GM18526 (cell line): ENCODE results near the gene PEX7.

Experiments
- POLR2A ChIP-seq: IDR thresholded peaks from 3 replicates; pipeline ENCODE4 v1.6.1; 2011; ENCODE audit not compliant: insufficient read length; ENCODE audit errors: extremely low read depth

PEX7 gene

DNA sequence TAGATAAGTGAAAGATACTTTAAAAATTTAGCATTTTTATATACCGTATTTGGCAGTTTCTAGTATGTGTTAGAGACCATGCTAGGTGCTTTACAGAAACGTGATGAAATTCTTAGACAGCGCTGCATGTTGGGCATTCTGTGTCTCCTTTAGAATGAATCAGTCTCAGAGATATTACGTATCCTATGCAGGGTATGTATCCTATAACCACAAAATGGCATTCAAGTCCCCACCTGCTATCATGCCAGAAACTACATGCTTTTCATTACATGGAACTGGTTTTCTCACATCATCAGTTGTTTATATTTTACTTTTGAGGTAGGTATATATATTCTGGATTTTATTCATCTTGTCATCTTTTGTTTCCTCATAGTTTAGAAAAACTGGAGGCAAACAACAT lies 42.3 kb downstream of the PEX7 start:
- TF ChIP-seq POLR2A, result no peak

GRCh38 chr6:136866872-136867416 lies 44.6 kb downstream of the PEX7 start:
- TF ChIP-seq POLR2A, result no peak

- no peak for TF ChIP-seq POLR2A
These were observed 47.1 kb downstream of the PEX7 start for GRCh38 chr6:136869451-136869850.

GRCh38 chr6:136873748-136874147 lies 51.4 kb downstream of the PEX7 start:
- TF ChIP-seq POLR2A, result no peak

- TF ChIP-seq POLR2A, result no peak
These were observed 58.5 kb downstream of the PEX7 start for GRCh38 chr6:136880748-136881460.

DNA sequence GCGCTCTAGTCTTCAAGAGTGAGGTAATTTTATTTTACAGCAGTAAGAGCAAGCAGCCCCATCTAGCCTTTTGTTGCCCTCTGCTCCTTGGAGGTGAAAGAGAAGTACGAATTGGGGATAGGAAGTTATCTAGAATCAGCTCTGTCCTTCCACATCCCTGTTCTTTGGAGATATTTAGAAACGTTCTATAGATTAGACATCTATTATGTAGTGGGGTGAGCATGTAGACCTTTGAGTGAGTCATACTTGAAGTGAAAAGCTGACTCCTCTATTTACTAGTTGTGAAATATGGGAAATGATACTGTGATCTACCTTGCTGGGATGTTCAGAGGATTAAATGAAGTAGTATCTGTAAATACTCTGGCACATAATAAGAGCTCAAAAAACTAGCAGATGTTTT lies 63.7 kb downstream of the PEX7 start:
- no peak for TF ChIP-seq POLR2A

GRCh38 chr6:136887953-136888352 lies 65.6 kb downstream of the PEX7 start:
- no peak for TF ChIP-seq POLR2A

GRCh38 chr6:136889271-136890193 lies 67.1 kb downstream of the PEX7 start:
- TF ChIP-seq POLR2A, result no peak

GRCh38 chr6:136890194-136890839 lies 67.9 kb downstream of the PEX7 start:
- no peak for TF ChIP-seq POLR2A

DNA sequence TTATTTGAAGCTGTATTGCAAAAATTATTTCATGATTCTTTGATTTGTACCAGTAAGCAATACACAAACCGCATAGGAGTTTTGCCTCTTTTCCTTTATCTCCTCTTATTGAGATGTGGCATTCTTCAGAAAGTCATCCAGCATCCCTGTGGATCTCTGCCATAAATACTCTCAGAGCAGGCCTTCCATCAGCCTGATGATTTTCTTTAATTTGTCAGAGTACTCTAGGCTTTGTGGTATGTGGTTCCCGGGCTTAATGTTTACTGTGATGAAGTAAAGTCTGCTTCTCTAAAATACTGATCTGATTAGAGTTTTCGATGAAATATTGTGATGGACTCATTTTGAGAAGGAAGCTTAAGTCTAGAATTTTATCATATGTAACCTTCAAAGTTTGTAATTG lies 68.6 kb downstream of the PEX7 start:
- no peak for TF ChIP-seq POLR2A

GRCh38 chr6:136893187-136893586 lies 70.8 kb downstream of the PEX7 start:
- TF ChIP-seq POLR2A, result no peak

DNA sequence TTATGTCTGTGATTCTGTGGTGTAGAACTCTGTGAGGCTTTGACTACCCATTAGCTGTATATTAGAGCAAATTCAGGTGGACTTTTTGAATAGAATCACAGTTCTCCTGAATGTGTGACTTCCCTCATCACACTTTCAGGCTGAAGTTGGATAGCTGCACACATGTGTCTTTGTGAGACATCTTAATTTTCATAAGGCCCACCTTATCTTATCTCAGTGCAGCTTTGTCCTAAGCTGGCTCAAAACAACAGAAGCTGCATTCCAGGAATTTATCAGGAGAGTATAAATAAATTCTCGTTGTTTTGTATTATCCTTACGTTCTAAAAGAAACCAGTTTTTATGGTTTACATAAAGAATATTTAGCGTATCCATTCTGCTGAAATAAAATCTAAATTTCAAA lies 73.5 kb downstream of the PEX7 start:
- no peak for TF ChIP-seq POLR2A

DNA sequence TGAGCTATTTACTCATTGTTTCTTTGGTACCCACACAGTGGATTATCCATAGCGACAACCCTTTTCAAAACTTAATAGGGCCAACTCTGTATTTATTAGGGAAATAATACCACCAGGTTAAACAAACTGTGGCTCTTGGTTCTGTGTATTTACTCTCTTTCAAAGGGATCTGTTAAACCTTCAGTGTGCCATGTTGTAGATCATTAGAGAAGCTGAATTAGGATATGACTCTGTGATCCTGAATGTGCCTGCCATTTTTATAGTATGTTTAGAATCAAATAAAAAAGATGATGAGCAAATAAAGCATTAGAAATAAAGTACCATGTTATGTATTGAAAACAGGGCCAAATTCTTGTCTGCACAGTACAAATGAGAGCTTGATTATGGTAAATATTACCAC lies 74.7 kb downstream of the PEX7 start:
- TF ChIP-seq POLR2A, result no peak

DNA sequence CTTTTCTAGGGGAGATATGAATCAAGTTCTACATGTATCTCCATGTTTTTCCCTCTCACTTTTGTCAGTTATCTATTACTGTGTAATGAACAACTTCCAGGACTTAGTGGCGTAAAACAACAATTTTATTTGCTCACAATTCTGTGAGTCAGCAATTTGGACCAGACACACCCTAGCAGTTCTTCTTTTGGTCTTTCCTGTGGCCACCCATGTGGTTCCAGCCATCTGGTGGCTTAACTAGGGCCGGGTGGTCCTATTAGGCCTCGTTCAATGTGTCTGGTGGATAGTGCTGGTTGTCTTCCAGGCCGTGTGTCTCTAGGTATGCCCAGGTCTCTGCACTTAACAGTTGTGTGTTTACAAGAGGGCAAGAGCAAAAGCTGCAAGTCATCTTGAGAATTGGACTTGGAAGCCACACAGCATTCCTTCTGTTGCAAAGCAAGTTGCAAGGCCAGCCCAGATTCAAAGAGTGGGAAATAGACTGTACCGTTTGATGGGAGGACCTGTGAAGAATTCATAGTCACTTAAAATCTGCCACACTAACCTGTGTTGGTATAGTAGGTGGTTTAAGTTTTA lies 78.9 kb downstream of the PEX7 start:
- no peak for TF ChIP-seq POLR2A

- TF ChIP-seq POLR2A, result no peak
These were observed 92.6 kb downstream of the PEX7 start for GRCh38 chr6:136914947-136915346.
